Lower lobe of right lung (tissue), 2 donors: Measurements from ENCODE around the gene AHSG. TPM values are rescaled to one million over a fixed set of nuclear protein-coding genes. Genes with fewer than 3 reads are reported as not detected.
A peak's percentile ranks its signal among the peaks of the same experiment; 100 is the strongest.

ENCODE experiments used
- ATAC-seq, 2 donors: fragments of 200-7000 bp; cut with Tn5 transposase; one replicate each; pipeline ENCODE4 v1.9.1; 2020 to 2022; ENCODE audit warnings: mild to moderate bottlenecking in 2 of 2, moderate library complexity in 2 of 2
- DNase-seq: peaks from one replicate; pipeline ENCODE4 v3.0.0-alpha.2; 2020
- H3K27ac ChIP-seq: fragments of 200-600 bp; one replicate; pipeline ENCODE4 v1.8.0; 2022
- H3K27me3 ChIP-seq: fragments of 200-600 bp; one replicate; pipeline ENCODE4 v1.8.0; 2022; ENCODE audit warnings: low read depth
- H3K36me3 ChIP-seq: fragments of 200-600 bp; one replicate; pipeline ENCODE4 v1.8.0; 2022; ENCODE audit warnings: mild to moderate bottlenecking
- H3K4me1 ChIP-seq: fragments of 200-600 bp; one replicate; pipeline ENCODE4 v1.8.0; 2022
- H3K4me3 ChIP-seq: fragments of 200-600 bp; one replicate; pipeline ENCODE4 v1.8.0; 2022; ENCODE audit warnings: mild to moderate bottlenecking
- H3K9me3 ChIP-seq: fragments of 200-600 bp; one replicate; pipeline ENCODE4 v1.8.0; 2022
- intact Hi-C: fragments of 100-400 bp; cut with DNase I; formaldehyde crosslinking; loops from one replicate; pipeline ENCODE4 v1.11.0; 2022
- total RNA-seq: library from RNA; stranded (reverse); fragmentation: NEBNext Ultra II Directional; extraction: Animal tissue kit (Norgen Biotek cat#: 25700); gene quantifications from one replicate; pipeline ENCODE4 v1.2.1, GENCODE V29; 2021
- TF ChIP-seq, protein P1 (sequence below): fragments of 200-600 bp; IDR thresholded peaks from one replicate; pipeline ENCODE4 v1.8.0; 2022; ENCODE audit warnings: antibody characterized with exemption, mild to moderate bottlenecking
- donor health status: DM: no; HTN: yes; CAD: no; lungs with severe emphysema.

AHSG gene
- total RNA-seq, 1 donor from 2014 or later, result not detected

DNA sequence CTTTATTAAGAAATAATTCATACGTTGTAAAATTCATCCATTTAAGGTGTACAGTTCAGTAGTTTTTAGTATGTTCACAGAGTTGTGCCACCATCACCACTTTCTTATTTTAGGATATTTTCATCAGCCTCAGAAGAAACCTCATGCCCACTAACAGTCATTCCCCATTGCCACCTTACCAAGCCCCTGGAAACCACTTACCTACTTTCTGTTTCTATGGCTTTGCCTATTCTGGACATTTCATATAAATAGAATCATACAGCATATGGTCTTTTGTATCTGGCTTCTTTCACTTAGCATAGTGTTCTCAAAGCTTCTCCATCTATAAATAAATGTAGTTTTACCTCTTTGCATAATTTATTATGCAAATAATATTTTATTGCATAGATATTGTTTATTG is 34.0 kb downstream of the AHSG start:
- intact Hi-C loops, result no loop called here
- Histone ChIP-seq H3K4me3 (no peak overlapping the region), H3K9me3 (no peaks in the 10 kb centered on the region), H3K27me3 (peaks cover 24% of the 10 kb centered on the region), H3K4me1 (no peaks in the 10 kb centered on the region), H3K36me3 (no peaks in the 10 kb centered on the region), H3K27ac (no peak overlapping the region)
- ATAC-seq (no peak), DNase-seq (no peak)
- TF ChIP-seq, protein P1, sequence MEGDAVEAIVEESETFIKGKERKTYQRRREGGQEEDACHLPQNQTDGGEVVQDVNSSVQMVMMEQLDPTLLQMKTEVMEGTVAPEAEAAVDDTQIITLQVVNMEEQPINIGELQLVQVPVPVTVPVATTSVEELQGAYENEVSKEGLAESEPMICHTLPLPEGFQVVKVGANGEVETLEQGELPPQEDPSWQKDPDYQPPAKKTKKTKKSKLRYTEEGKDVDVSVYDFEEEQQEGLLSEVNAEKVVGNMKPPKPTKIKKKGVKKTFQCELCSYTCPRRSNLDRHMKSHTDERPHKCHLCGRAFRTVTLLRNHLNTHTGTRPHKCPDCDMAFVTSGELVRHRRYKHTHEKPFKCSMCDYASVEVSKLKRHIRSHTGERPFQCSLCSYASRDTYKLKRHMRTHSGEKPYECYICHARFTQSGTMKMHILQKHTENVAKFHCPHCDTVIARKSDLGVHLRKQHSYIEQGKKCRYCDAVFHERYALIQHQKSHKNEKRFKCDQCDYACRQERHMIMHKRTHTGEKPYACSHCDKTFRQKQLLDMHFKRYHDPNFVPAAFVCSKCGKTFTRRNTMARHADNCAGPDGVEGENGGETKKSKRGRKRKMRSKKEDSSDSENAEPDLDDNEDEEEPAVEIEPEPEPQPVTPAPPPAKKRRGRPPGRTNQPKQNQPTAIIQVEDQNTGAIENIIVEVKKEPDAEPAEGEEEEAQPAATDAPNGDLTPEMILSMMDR, result no peak

DNA sequence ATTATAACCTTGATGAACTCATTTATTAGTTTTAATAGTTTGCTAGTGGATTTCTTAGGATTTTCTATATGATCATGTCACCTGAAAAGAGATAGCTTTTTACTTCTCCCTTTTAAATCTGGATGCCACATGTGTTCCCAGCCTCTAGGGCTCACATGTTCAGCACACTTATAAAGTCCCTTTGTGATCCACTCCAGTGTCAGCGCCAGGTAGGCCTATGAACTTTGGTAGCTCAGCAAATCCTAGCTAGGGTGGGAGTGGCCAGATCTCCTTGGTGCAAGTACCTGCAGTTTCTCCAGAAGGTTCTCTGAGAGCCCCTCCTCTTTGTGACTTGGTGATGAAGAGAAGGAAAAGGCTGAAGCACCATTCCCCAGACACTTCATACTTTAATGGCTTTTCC is 36.0 kb downstream of the AHSG start:
- no peaks in the 10 kb centered on the region for H3K4me1 ChIP-seq
- DNase-seq, result no peak
- H3K36me3 ChIP-seq, result no peaks in the 10 kb centered on the region
- H3K27me3 ChIP-seq, result peaks cover 10% of the 10 kb centered on the region
- intact Hi-C loops, result no loop called here
- ATAC-seq, result no peak
- H3K27ac ChIP-seq, result no peak overlapping the region
- TF ChIP-seq, protein P1, result no peak
- H3K9me3 ChIP-seq, result no peaks in the 10 kb centered on the region
- H3K4me3 ChIP-seq, result no peak overlapping the region

DNA sequence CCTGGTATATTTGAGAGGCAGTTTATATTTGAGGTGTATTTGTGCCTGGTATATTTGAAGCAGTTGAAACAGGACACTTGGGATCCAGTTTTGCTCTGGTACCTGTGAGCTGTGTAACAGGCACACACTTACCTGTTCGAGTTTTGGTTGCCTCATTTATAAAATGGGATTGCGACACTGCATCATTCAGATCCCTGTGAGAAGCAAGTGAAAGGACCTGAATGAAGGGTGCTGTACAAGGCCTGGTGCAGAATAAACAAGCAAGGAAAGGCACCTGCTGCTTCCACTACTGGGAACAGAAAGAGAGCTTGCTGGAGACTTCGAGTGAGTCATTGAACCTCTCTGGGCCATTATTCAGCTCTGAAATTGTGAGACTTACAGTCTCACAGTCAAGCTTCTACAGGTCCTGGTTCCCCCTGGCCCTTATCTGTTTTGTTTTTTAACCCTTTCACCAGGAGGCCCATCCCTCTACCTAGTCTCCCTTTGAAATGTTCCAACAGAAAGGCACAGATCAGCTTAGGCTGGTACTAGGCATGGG is 38.9 kb downstream of the AHSG start:
- no peaks in the 10 kb centered on the region for H3K36me3 ChIP-seq
- H3K9me3 ChIP-seq, result no peaks in the 10 kb centered on the region
- H3K4me3 ChIP-seq, result no peak overlapping the region
- no peak overlapping the region for H3K27ac ChIP-seq
- ATAC-seq (peak; percentile 75 to 80), DNase-seq (no peak)
- no peaks in the 10 kb centered on the region for H3K4me1 ChIP-seq
- TF ChIP-seq, protein P1, result no peak
- intact Hi-C loops, result no loop called here
- peaks cover 6% of the 10 kb centered on the region for H3K27me3 ChIP-seq

DNA sequence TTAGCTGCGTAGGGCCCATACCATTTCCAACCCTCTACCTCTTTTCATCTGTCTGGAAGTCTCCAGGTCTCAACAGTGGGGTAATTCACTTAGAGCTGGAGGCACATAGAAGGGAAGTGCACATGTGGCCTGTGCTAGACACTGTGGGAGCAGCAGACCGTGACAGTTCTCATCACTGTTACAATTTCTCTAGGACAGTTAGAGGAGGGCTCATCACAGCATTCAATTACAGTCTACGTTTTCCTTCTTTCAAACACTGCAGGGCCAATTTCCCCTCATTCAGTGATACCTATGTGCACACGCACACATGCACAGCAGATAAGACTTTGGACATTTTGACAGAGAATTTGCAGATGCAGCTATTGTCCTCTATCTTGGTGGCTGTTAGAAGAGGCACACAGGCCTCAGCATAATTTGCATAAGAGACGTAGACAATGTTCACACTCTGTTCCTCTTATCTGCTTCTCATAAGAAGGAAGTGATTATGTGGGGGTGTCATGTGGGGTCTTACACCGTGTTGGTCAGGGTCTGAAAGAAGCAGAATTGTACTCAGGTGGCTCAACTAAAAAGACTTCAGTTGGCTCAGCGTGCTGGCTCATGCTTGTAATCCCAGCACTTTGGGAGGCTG is 40.3 kb downstream of the AHSG start:
- peaks cover 6% of the 10 kb centered on the region for H3K27me3 ChIP-seq
- no peaks in the 10 kb centered on the region for H3K9me3 ChIP-seq
- intact Hi-C loops, result no loop called here
- H3K27ac ChIP-seq, result no peak overlapping the region
- DNase-seq (no peak), ATAC-seq (peak in 1 of 2 donors; percentile 23)
- TF ChIP-seq, protein P1, result no peak
- H3K4me3 ChIP-seq, result no peak overlapping the region
- no peaks in the 10 kb centered on the region for H3K36me3 ChIP-seq
- H3K4me1 ChIP-seq, result no peaks in the 10 kb centered on the region

DNA sequence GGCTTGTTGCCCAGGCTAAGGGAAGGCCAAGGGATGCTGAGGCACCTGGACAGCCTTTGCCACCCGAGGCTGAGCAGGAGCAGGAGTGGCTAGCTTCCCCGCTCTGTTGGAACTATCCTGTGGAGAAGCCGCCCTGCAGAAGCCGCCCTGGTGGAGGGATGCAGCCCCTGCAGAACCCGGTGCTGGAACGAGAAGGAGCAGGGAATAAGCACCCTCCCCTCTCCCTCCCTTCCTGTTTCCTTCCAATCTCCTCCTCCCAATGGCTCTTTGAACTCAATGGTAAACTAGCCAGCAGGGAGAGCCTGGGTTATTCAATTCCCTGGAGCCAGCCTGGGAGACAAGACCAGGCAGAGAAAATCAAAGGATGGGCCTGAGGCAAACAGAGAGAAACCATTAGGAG is 41.1 kb downstream of the AHSG start:
- no peak for DNase-seq

More for the DNA sequence above, 41.1 kb downstream of the AHSG start:
- TF ChIP-seq, protein P1, result no peak
- Histone ChIP-seq H3K9me3 (no peaks in the 10 kb centered on the region), H3K4me3 (no peak overlapping the region), H3K27me3 (peaks cover 6% of the 10 kb centered on the region), H3K27ac (no peak overlapping the region), H3K36me3 (no peaks in the 10 kb centered on the region), H3K4me1 (no peaks in the 10 kb centered on the region)
- intact Hi-C loops, result no loop called here
- ATAC-seq, result no peak
